ENCODE data around the gene OR10H4.
"Not testable (repeated sequence)": the region's sequence is repeated elsewhere in the genome, so short reads cannot be mapped to it uniquely, and the experiment has no call there.

DNA sequence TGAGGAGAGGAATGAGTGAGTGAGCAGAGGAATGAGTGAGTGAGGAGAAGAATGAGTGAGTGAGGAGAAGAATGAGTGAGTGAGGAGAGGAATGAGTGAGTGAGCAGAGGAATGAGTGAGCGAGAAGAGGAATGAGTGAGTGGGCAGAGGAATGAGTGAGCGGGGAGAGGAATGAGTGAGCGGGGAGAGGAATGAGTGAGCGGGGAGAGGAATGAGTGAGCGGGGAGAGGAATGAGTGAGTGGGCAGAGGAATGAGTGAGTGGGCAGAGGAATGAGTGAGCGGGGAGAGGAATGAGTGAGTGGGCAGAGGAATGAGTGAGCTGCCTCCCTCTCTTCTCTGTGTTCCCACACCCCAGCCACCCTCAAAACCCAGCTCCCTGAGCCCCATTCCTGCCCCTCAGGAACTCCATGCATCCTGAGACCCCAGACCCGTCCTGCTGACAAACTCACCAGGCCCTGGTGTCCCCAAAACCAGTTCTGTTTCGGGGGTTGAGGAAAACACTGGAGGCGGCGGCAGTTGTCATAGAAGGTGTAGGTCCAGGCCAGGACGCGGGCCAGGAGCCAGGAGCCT, 15.0 kb upstream of the OR10H4 start:
- TF ChIP-seq EZH2 (IDR thresholded peaks at IDR 0.05; ENCODE audit: borderline replicate concordance, low read depth, low read length, poor library complexity, severe bottlenecking): not testable (repeated sequence)
- TF ChIP-seq, protein P1, sequence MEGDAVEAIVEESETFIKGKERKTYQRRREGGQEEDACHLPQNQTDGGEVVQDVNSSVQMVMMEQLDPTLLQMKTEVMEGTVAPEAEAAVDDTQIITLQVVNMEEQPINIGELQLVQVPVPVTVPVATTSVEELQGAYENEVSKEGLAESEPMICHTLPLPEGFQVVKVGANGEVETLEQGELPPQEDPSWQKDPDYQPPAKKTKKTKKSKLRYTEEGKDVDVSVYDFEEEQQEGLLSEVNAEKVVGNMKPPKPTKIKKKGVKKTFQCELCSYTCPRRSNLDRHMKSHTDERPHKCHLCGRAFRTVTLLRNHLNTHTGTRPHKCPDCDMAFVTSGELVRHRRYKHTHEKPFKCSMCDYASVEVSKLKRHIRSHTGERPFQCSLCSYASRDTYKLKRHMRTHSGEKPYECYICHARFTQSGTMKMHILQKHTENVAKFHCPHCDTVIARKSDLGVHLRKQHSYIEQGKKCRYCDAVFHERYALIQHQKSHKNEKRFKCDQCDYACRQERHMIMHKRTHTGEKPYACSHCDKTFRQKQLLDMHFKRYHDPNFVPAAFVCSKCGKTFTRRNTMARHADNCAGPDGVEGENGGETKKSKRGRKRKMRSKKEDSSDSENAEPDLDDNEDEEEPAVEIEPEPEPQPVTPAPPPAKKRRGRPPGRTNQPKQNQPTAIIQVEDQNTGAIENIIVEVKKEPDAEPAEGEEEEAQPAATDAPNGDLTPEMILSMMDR (conservative IDR thresholded peaks at IDR 0.05; ENCODE audit: low read depth, low read length): not testable (repeated sequence)

Measured in A673 (cell line).